SHP77 (cell line): ENCODE results near the gene AKAP3.

Experiments used
- DNase-seq, 2 experiments: peaks; one replicate each; lab custom pipeline; 2025; lab: John Stamatoyannopoulos, UW

The AKAP3 gene

DNA sequence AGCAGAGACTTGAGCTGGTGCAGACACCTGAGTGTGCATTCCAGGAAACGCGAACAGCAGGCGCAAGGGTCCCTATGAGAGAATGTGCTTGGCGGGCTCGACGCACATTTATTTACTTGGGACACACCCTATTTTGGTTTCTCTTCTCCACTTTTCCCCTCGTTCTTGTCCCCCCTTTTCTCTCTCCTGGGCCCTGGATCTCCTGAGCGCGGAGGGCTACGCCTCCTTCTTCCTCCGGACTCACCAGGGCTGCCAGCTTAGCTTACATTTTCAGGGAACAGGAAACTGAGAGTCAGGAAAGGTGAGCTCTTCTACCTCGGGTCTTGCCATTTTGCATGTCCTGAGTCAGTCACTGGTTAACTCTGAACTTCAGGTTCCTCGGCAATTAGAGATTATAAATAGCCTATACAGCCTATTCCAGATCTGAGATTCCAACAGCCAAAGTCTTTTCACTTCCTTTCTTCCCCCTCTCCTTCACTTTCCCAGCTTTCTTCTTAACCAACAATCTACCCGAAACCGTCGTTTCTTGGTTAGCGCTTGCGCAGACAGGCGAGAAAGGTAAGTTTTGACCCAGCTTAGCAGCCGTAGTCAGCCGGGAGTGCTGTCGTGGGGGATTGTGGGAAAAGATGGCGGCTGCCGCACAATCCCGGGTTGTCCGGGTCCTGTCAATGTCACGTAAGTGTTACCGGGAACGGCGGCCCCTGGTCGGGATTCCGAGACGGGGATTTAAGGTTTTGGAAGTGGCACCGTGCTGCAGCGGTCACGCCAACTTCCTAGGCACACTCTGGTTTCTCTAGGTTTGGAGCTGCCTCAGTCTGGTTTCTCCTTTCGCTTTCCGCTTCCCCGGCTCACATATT, at the start of gene AKAP3, which contains the start of gene NDUFA9:
Gene AKAP3 (minus strand): TSS at position 551 of the 857 bp plus-strand sequence. CDS start 10,855 bp downstream, outside the sequence.
Gene NDUFA9 (plus strand): TSS at position 614 of the 857 bp plus-strand sequence. CDS start 13 bp downstream, at position 627.
- peak; percentile 9 to 57 for DNase-seq

DNA sequence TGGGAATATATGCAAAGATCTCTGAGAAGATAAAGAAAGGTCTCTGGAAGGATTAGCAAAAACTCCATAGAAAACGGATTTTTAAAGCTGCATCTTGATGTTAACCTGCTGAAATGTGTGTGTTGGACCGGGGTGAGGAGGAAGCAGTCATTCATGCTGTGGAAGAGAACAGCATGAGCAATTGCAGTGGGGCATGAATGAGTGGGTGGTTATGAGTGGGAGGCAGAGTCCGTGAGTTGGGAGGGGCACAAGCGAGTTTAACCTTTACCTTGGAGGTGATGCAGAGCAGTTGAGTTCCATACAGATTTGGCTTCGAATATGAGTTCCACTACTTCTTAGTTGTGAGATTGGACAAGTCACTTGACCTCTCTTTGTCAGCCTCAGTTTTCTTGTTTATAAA, 41.9 kb upstream of the AKAP3 start:
- DNase-seq = no peak

DNA sequence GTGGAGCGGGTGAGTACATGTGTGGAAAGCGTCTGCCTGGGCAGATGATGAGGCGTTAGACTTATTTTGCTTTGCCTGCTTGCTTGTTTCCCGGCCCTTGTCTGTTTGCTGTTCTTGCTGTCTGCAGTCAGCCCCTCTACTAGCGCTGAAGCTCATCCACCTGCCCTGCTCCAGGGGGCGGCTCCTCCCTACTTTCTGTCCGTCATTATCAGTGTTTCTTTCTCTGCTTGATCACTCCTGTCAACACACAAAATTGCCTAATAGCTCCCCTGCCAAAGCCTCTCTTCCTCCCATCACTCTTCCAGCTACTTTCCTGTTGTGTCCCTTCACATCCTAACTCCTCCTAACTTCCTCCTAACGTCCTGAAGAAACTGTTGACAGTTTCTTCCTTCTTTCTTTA, 36.5 kb upstream of the AKAP3 start:
- no peak for DNase-seq

DNA sequence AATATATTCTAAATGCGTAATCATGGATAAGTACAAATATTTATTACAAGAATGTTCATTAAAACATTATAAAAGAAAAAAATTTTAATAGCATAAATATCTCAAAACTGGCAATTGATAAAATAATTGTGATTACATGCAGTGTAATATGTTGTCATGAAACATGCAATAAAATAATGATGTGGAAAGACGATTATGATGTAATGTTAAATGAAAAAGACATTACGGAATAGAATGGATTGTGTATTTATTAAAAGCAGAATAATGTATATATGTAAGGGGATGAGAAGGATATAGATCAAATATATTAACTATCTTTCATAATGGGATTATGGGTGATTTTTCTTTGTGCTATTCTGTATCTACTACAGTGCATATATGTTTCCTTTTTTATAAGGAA, 32.9 kb upstream of the AKAP3 start:
- DNase-seq = no peak

DNA sequence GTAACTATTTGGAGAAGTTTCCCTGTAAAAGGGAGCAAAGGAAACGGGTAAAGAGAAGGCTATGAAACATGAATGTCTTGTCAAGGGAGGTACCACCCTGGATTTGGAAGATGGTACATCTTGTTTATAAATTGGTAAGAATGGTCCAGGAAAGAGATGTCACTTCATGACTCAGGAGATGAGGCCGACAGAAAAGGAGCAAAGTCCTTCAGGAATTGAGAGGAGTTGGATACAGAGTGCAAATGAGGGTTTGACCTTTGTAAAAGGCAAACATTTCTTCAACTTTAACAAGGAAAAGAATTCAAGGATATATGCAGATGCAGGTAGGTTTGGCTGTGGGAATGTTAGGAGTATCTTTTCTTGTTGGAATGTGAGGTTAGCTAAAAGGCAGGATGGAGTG, 30.9 kb upstream of the AKAP3 start:
- no peak for DNase-seq

DNA sequence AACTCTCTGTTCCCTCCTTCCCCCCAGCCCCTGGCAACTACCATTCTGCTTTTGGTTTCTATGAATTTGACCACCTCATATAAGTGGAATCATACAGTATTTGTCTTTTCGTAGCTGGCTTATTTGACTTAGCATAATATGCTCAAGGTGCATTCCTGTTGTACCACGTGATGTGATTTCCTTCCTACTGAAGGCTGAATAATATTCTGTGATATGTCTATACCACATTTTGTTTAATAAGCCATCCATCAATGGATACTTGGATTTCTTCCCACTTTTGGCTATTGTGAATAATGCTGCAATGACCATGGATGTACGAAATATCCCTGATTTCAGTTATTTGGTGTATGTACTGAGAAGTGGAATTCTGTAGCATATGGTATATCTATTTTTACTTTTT, 16.4 kb upstream of the AKAP3 start:
- no peak for DNase-seq

DNA sequence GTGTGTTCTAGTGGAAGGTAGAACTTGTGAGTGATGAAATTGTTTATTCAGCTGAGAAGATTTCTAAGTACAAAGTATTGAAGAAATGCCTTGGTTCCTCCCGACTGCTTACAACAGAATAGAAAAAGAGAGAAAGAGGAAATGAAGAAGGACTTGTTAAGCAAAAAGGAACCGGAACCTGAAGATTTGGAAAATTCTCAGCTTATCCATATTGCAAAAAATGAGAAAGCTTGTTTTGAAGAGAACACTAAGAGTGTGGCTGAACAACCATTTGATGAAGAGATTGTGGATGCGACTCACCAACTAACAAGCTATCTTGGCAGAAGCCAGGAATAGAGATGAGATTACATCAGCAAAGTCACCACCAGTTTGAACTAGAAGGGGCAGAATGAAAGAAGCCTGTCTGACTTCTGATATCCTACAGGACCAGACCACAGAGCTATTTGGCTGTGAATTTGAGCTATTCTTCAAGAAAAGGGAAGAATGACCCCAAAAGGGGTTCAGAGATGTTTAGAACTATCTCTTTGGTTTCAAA, 15.2 kb upstream of the AKAP3 start:
- no peak for DNase-seq

DNA sequence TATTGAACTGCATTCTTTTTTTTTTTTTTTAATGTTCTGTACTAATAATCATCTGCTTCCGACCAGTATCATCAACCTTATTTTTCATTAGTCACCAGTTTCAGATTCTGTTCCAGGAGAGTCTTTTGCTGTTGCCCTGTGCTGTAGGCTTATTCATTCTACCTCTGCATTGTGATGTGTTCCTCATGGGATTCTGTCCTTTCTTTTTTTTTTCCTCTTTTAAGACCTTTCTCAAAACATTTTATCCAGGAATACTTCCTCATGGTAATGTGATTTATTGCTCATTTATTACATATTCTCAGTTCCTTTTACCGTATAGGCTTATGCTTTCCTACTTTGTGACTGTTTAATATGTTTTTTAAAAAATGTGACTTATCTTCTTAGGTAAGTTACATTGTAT, 4.8 kb upstream of the AKAP3 start:
- no peak for DNase-seq

DNA sequence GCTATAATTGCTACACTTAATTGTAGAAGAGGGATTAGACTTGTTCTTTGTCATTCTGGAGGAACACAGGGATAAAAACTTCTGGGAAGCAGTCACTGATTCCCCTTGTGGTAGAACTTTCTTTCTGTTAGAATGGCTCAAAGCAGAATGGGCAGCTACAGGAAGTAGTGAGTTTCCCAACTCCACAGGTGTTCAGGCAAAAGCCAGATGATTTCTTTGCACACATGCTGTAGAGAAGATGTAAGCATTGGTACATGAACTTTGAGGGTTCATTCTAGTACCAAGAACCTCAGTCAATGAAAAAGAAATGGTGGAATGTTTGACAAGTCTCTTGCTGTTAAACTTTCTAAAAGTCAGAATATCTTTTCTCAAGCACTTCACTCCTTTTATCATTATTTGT, 4.4 kb upstream of the AKAP3 start:
- no peak for DNase-seq

DNA sequence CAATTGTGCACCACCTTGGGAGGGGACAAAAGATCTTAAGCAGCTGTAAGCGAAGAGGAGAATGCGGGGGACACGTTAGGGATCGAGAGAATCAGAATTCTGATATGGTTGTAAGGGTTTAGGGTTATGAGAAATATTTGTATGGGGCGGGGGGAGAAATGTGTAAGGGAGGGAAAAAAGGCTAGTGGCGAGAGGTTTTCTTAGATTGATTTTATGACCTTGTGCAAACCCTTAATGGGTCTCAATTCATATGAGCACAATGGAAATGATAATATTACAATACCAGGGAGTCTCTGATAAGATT, 459 bp upstream of the AKAP3 start:
- no peak for DNase-seq

DNA sequence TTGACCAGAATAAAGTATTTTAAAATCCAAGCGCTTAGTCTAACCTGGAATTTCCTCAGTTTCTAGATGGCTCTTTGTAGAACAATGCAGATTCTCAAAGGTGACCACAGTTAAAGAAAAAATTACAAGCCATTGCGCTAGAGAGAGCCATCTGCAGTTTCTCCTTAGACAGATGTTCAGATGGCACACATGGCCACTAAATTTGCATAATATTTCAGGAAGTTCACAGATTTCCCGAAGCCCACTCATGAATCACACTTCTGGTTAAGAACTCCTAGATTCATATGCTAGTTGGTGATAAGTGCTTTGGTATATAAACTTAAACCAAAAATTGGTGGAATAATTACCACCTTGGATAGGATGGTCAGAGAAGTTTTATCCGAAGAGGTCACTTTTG, 749 bp downstream of the AKAP3 start:
- DNase-seq = peak in 1 of 2 experiments; percentile 0

DNA sequence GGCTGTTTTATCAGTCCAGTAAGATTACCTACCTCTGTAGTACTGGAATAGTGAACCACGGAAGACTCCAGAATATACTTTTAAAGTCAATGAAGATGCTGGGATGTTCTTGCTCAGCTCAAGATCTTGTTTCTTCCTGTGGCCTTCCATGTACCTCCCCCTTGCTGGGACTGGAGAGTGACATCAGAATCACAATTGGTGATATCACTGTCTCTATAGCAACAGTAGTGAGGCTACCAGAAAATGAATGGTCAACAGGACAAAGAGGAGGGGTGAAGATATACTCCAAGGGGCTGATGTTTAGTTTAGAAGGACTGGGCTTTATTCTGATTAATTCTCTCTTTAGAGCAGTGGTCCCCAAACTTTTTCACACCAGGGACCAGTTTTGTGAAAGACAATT, 3.8 kb downstream of the AKAP3 start:
- no peak for DNase-seq

DNA sequence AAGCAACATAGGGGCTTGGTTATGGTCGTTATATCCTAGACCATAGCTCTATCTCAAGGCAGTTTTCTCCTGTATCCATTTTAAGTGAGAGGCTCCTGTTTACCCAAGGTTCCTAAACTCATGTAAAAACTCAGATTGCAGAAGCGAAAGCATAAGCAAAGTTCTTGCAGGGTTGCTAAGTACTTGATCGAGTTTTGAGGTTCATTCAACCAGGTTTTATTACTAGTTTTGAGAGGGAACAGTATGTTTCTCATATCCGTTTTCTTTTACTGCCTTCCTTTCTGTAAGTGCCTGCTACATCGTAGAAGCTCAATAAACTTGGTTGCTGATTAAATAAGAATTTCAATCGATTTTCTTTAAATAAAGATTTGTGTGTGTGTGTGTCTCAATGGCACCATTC, 5.1 kb downstream of the AKAP3 start:
- no peak for DNase-seq

DNA sequence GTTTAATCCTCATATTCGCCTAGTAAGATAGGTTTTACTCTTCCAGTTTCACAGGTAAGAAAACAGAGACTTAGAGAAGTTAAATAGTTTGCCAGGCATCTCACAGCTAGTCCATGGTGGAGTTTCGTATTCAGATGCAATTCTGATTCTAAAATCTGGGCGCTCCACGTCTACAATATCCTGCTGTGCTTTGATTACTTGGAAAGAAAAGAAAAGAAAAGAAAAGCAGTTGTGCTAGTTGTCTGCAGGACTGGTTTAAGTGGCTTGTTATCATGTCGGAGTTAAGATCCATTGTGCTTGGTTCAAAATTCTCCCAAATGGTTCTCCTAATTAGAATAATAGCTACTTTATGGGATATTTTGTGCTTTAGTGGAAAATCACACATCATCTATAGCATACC, 18.6 kb downstream of the AKAP3 start:
- no peak for DNase-seq

DNA sequence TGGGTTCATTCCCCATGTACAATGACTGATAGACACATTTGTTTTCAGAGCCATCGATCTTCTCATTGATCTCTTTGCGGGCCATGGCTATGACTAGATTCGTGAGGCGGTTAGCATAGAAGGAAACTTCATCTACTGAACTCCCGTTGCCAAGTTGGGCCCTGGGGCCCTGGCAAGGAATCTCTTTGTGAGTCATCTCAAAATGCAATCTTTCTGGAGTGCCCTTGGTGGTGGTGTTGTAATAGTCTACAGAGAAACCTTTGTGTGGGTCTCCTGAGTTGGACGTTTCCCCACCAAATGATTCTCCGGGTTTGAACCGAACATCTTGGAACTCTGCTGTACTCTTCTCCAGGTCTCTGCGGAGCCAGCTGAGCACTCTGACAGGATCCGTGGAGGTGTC, 20.4 kb downstream of the AKAP3 start:
- DNase-seq = no peak

DNA sequence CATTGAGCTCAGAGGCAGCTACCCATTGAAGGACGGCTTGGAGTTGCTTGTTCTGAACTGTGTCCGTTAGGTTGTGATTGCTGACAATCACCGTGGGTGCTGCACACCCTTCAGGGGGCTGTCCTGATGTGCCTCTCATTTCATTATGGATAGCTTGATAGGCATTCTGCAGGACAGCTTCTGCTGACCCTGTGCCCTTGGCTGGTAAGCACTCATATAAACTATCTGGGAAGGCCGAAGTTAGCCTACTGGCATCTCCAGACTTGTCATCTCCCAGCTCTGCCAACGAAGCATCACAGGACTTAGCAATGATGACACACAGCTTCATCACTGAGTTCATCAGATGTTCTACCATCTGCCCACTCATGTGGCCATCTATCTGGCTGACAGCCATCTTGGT, 22.3 kb downstream of the AKAP3 start:
- DNase-seq = no peak

DNA sequence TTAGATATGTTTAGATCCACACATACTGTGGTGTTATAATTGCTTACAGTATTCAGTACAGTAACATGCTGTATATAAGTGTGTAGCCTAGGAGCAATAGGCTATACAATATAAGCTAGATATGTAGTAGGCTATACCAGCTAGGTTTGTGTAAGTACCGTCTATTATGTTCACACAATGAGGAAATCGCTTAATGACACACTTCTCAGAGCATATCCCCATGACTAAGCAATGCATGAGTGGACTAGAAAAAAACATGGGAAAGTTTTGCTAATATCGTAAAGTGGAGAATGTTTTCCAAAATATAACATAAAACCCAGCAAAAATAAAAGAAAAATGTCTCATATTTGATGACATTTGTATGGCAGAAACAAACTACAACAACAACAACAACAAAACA, 27.3 kb downstream of the AKAP3 start:
- DNase-seq = no peak

DNA sequence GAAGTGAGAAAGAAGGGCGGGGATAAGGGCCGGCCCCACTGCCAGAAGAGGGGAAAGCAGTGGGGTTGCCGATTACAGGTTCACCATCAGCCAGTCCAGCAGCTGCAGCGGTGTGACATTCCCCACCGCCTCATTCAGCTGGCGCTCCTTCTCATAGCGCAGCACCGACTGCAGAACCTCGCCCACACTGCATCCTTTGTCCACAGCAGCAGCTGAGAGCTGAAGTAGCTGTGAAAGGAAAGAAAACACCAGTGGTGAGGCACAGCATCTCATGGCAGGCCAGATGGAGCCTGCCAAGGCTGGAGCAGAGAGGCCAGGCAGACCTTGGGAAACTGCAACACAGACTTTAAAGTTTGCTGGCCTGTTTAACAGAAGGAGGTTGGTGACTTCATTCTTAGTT, 33.2 kb downstream of the AKAP3 start:
- no peak for DNase-seq

DNA sequence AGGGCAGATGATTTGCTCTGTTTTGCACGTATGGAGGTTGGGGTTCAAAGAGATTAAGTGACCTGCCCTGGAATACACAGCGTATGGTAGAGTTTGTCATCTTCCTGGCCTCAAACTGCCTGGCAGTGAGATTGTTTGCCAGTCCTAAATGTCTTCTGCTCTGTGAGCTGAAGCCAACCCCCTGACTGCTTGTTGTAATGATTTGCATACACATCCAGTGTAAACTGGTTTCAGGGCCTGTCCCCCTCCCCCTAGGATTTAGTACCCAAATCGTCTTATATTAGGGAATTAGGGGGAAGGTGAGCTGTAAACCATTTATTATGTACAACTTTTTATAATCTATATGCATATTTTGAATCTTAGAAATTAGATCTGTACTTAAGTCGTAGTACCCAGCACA, 38.4 kb downstream of the AKAP3 start:
- DNase-seq = no peak

DNA sequence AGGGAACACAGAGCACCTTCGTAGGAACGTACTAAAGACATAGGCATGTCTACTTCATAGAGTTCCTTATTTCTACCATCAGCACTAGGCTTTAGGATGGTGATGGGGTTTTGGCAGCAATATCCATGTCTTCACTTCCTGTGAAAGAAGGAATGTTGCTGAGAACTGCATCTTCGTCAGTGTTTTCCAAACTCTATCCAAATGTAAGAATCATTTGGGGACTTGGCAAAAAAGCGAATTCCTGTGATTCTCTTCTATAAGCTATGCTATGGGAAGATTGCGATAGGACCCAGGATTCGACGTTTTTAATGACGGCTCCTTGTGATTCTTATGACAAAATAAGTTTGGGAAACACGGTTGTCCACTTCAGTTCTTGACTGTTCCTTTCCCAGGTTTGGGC, 39.8 kb downstream of the AKAP3 start:
- DNase-seq = no peak

DNA sequence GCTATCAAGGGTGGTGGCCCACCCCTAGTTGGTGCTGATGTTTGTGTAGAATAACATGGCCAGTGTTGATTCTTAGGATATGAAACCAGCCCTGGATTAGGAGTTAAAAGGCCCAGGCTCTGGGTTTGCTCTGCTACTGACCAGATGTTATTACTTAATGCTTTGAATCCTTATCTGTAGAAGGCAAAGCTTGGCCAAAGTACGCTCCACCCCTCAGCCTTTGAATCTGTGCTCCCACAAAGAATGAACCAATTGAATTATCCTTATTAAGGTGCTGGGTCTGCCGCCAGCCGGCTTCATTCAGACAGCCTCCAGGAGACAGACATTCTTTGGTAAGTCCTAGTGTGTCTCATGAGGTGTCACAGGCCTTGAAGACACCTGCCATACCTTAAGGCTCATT, 41.8 kb downstream of the AKAP3 start:
- DNase-seq = no peak

DNA sequence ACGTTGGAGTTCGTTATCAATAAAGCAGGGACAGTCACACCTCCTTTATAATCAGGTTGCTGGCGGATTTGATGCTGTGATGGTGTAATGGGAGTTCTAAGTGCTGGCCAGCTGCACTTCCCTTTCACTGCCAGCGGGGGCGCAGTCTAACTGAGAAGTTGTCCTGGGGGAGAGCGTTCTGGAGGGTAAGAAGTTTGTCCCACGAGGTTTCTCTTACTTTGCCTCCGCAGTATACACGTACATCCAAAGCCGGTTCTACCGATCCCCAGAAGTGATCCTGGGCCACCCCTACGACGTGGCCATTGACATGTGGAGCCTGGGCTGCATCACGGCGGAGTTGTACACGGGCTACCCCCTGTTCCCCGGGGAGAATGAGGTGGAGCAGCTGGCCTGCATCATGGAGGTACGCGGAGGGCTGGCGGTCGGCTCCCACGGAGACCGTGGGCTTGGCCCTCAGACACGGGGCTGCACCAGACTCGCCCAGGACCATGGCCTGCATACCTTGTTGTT, 44.1 kb downstream of the AKAP3 start:
- DNase-seq = peak; percentile 44 to 71

DNA sequence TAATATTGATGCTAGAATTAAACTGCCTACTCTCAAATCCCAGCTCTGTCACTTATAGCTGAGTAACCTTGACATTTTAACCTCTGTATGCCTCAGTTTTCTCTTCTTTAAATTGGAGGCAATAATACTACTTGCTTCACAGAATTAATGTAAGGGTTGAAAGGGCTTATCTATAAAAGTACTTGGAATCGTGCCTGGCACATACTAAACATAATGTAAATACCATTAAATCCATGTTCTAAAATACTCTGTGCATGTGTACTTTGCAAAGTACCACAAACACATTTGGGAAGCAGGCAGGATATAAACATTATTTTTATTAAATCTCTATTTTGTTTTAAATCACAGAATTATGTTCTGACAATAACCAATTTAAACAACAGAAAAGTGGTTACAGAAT, 44.9 kb downstream of the AKAP3 start:
- no peak for DNase-seq

DNA sequence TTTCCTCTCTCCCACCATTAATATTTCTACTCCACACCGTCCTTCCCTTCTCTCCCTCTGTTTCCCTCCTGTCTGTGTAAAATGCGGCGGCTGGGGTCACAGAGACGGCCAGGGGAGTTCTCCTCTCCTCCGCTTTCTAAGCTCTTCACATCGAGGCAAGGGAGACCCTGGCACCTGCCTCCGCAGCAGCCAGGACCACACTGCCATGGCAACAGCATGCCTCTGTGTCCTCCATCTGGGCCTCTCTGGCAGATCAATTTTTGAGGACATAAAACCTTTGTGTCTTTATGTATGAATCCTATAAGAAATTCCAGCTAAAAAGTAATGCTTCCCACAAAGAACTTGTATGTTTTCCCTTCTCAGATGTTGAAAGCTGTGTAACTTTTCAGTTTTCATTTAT, 45.4 kb downstream of the AKAP3 start:
- DNase-seq = no peak
